K562 (cell line): ENCODE measurements around the gene CACNA2D3. TPM values are rescaled to one million over a fixed set of nuclear protein-coding genes. Genes with fewer than 3 reads are reported as not detected.

ENCODE experiments used
- ATAC-seq: fragments of 200-7000 bp; cut with Tn5 transposase; 3 replicates; pipeline ENCODE4 v1.9.1; 2020; ENCODE audit warnings: moderate library complexity
- BruUV-seq: library from RNA; stranded (reverse); fragments of 400-500 nt; replicated peaks from 2 replicates; lab custom pipeline; 2021; lab: Mats Ljungman, UMichigan
- CTCF ChIA-PET: fragments of 300-600 bp; formaldehyde crosslinking; extraction: SDS; loops from one replicate; lab custom pipeline; 2021; ENCODE audit warnings: low intra/inter-chr PET ratio; lab: Yijun Ruan, JAX
- POLR2A ChIA-PET: fragments of 300-600, 350-650 bp; sonication (Branson Sonifier 250); formaldehyde crosslinking; extraction: SDS; loops from one replicate; lab custom pipeline; 2021; ENCODE audit warnings: antibody characterized with exemption, inconsistent platforms; lab: Yijun Ruan, JAX
- DNase-seq, 4 experiments: peaks; one replicate each; pipeline versions ENCODE4 v3.0.0 to v3.0.0-alpha.2; 2011 to 2018; ENCODE audit warnings: low spot score in 3 of 4, mixed read lengths in 3 of 4; ENCODE audit errors: extremely low read depth in 1 of 4
- FAIRE-seq: peaks from 2 replicates; lab custom pipeline; 2011; peaks lifted over from hg19 to GRCh38; lab: Jason Lieb, UNC
- H2AFZ ChIP-seq: 2 replicates; pipeline ENCODE4 v1.6.0; 2011; ENCODE audit warnings: low read depth, low read length, control low read depth, inconsistent platforms
- H3K27ac ChIP-seq: fragments of 200-600 bp; 3 replicates; pipeline ENCODE4 v1.8.0; 2011; ENCODE audit warnings: low read depth, mild to moderate bottlenecking, control low read depth, inconsistent platforms, low read length, moderate library complexity, mixed read lengths; ENCODE audit errors: extremely low read depth
- H3K27me3 ChIP-seq, 2 experiments: fragments of 300-600 bp in 1 of 2; 2 replicates in 1 of 2; 3 replicates in 1 of 2; pipeline versions ENCODE4 v1.6.0 to v1.8.0; 2011; ENCODE audit warnings: inconsistent platforms in 2 of 2, low read length in 2 of 2, mild to moderate bottlenecking in 1 of 2, mixed read lengths in 1 of 2, moderate library complexity in 1 of 2; ENCODE audit not compliant: control insufficient read depth in 2 of 2, insufficient read depth in 2 of 2
- H3K36me3 ChIP-seq: fragments of 300-600 bp; 3 replicates; pipeline ENCODE4 v1.8.0; 2011; ENCODE audit warnings: mild to moderate bottlenecking, low read length, inconsistent platforms; ENCODE audit not compliant: control insufficient read depth, insufficient read depth
- H3K4me1 ChIP-seq, 2 experiments: fragments of 200-600 bp in 1 of 2; replicated peaks in 1 of 2; 2 replicates in 1 of 2; 3 replicates in 1 of 2; pipeline versions ENCODE4 v1.5.1 to v1.8.0; 2011; ENCODE audit warnings: inconsistent platforms in 2 of 2, low read length in 2 of 2, mild to moderate bottlenecking in 1 of 2, mixed read lengths in 1 of 2, moderate library complexity in 1 of 2; ENCODE audit not compliant: control insufficient read depth in 2 of 2, insufficient read depth in 2 of 2
- H3K4me2 ChIP-seq: 2 replicates; pipeline ENCODE4 v1.6.1; 2011; ENCODE audit warnings: low read length, control low read depth, inconsistent platforms, mixed read lengths; ENCODE audit not compliant: insufficient read depth
- H3K4me3 ChIP-seq: fragments of 200-600 bp; sonication (generic), shearing (Covaris generic); 2 replicates; pipeline ENCODE4 v1.5.1; 2016; ENCODE audit warnings: control low read depth, inconsistent platforms
- H3K79me2 ChIP-seq: fragments of 200-600 bp; 3 replicates; pipeline ENCODE4 v1.8.0; 2011; ENCODE audit warnings: low read length, inconsistent platforms; ENCODE audit not compliant: control insufficient read depth, insufficient read depth
- H3K9ac ChIP-seq, 2 experiments: 2 replicates each; pipeline versions ENCODE4 v1.6.0 to v1.6.1; 2011; ENCODE audit warnings: low read depth in 2 of 2, low read length in 2 of 2, control low read depth in 1 of 2, inconsistent platforms in 1 of 2, mild to moderate bottlenecking in 1 of 2, mixed read lengths in 1 of 2; ENCODE audit not compliant: insufficient read depth in 1 of 2
- H3K9me1 ChIP-seq: one replicate; pipeline ENCODE4 v1.6.0; 2011; ENCODE audit warnings: inconsistent platforms, mild to moderate bottlenecking, low read length, moderate library complexity; ENCODE audit not compliant: control insufficient read depth, insufficient read depth
- H3K9me3 ChIP-seq: replicated peaks from 2 replicates; pipeline ENCODE4 v1.5.1; 2011; ENCODE audit warnings: low read depth, low read length, inconsistent platforms; ENCODE audit not compliant: control insufficient read depth, insufficient read depth
- H4K20me1 ChIP-seq: replicated peaks from 2 replicates; pipeline ENCODE4 v1.6.1; 2011; ENCODE audit warnings: low read length, inconsistent platforms, mixed read lengths; ENCODE audit not compliant: control insufficient read depth, insufficient read depth
- CBX8 ChIP-seq: fragments of 200-600 bp; sonication (generic); IDR thresholded peaks from 2 replicates; pipeline ENCODE4 v1.6.1; 2012; ENCODE audit warnings: borderline replicate concordance, mixed run types, low read depth, mild to moderate bottlenecking, moderate library complexity, mixed read lengths, low read length, control low read depth, inconsistent platforms; ENCODE audit not compliant: poor library complexity, severe bottlenecking; ENCODE audit errors: extremely low read depth
- EWSR1 ChIP-seq: fragments of 450-650 bp; IDR thresholded peaks from 2 replicates; pipeline ENCODE4 v1.6.1; 2018; ENCODE audit warnings: borderline replicate concordance, mild to moderate bottlenecking, low read depth, moderate library complexity; ENCODE audit not compliant: partially characterized antibody
- GTF2F1 ChIP-seq: IDR thresholded peaks from 2 replicates; pipeline ENCODE4 v1.6.1; 2011; ENCODE audit warnings: low read depth, low read length, improper control_type of control experiment
- HDGF ChIP-seq: fragments of 450-650 bp; IDR thresholded peaks from 2 replicates; pipeline ENCODE4 v1.6.1; 2016
- NONO ChIP-seq, 2 experiments: fragments of 200-400 bp in 1 of 2; fragments of 450-650 bp in 1 of 2; formaldehyde crosslinking in 1 of 2; IDR thresholded peaks; 2 replicates each; pipeline ENCODE4 v1.6.1; 2017; ENCODE audit warnings: low read depth in 2 of 2, mild to moderate bottlenecking in 2 of 2, moderate library complexity in 2 of 2, low read length in 1 of 2
- WGBS: fragments of 100-300 bp; shearing (Covaris generic); methylation state at CpG from one replicate; pipeline ENCODE4 v1.1.6; 2016; ENCODE audit warnings: low coverage, mixed read lengths; ENCODE audit not compliant: insufficient coverage; ENCODE audit errors: missing lambda C conversion rate; 5-methylcytosine and 5-hydroxymethylcytosine counted together
- in situ Hi-C: fragments of 300-500 bp; cut with MboI; formaldehyde crosslinking; loops from 4 replicates; pipeline ENCODE4 v1.15.0; 2018; ENCODE audit warnings: inconsistent platforms, mixed read lengths
- intact Hi-C: fragments of 100-400 bp; cut with micrococcal nuclease; formaldehyde crosslinking; loops from 2 replicates; pipeline ENCODE4 v1.14.2; 2022
- polyA plus RNA-seq, 8 experiments: library from polyadenylated mRNA; depleted of rRNA in 4 of 8; stranded (reverse) in 5 of 8; unstranded in 3 of 8; fragments of >200 nt; fragmentation: Nextera tagmentation in 2 of 8; fragmentation: Illumina TruSeq in 1 of 8; extraction: Ambion mirVana in 2 of 8; extraction: Trizol in 1 of 8; gene quantifications; 2 replicates each; pipeline versions ENCODE4 v1.2.1 to v1.2.3, GENCODE V29; 2011 to 2014; ENCODE audit warnings: inconsistent platforms in 1 of 8, missing spikeins in 1 of 8
- total RNA-seq, 7 experiments: library from RNA; depleted of rRNA in 6 of 7; stranded (reverse); fragments of >200 nt in 6 of 7; fragmentation: Illumina TruSeq in 2 of 7; extraction: Trizol in 2 of 7; gene quantifications; 2 replicates each; pipeline versions ENCODE4 v1.2.1 to v1.2.3, GENCODE V29; 2011 to 2021; ENCODE audit warnings: low replicate concordance in 1 of 7
- TF ChIP-seq, protein P1 (sequence below): fragments of 250-450 bp; sonication (Bioruptor Pico); IDR thresholded peaks from 2 replicates; pipeline ENCODE4 v1.5.0; 2020; ENCODE audit warnings: mild to moderate bottlenecking
- TF ChIP-seq, protein P2 (sequence below), 3 experiments: IDR thresholded peaks in 2 of 3; conservative IDR thresholded peaks in 1 of 3; 2 replicates each; pipeline ENCODE4 v1.5.1; 2011 to 2012; ENCODE audit warnings: low read length in 3 of 3, mild to moderate bottlenecking in 3 of 3, control low read depth in 2 of 3, improper control_type of control experiment in 1 of 3, inconsistent platforms in 1 of 3, low read depth in 1 of 3, mixed read lengths in 1 of 3, moderate library complexity in 1 of 3; ENCODE audit not compliant: insufficient read depth in 2 of 3

CACNA2D3 gene
- total and polyA plus RNA-seq, 9 of the 15 experiments (the other 6 are each of a cell fraction or from before 2014, with no cell fraction given), result 0.01 TPM; not detected in 8

DNA sequence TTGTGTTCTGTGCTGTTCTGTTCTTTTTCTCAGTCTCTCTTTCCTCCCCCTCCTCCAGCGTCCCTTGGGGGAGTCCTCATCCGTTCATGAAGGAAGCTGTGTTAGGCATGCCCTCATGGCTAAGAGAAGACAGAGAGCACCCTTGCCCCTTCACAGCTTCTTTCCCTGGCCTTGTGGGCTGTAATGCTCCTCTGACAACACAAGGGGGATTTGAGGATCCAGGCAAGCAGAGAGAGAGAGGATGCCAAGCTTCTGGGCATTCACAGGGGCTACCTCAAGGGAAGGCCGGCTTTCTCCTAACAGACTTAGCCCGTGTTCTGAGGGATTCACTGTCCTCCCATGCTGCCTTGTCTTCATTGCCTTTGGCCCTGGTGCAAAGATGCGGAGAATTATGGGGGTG is 416.0 kb downstream of the CACNA2D3 start:
- TF ChIP-seq, protein P1, sequence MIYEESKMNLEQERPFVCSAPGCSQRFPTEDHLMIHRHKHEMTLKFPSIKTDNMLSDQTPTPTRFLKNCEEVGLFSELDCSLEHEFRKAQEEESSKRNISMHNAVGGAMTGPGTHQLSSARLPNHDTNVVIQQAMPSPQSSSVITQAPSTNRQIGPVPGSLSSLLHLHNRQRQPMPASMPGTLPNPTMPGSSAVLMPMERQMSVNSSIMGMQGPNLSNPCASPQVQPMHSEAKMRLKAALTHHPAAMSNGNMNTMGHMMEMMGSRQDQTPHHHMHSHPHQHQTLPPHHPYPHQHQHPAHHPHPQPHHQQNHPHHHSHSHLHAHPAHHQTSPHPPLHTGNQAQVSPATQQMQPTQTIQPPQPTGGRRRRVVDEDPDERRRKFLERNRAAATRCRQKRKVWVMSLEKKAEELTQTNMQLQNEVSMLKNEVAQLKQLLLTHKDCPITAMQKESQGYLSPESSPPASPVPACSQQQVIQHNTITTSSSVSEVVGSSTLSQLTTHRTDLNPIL (CRISPR knock-in tag), result no peak
- no peak for TF ChIP-seq HDGF
- no peak for TF ChIP-seq EWSR1
- no peak for TF ChIP-seq NONO (IDR thresholded peaks at IDR 0.05; ENCODE audit: low read depth in 2 of 2, low read length in 1 of 2)
- TF ChIP-seq CBX8, result no peak
- TF ChIP-seq, protein P2, sequence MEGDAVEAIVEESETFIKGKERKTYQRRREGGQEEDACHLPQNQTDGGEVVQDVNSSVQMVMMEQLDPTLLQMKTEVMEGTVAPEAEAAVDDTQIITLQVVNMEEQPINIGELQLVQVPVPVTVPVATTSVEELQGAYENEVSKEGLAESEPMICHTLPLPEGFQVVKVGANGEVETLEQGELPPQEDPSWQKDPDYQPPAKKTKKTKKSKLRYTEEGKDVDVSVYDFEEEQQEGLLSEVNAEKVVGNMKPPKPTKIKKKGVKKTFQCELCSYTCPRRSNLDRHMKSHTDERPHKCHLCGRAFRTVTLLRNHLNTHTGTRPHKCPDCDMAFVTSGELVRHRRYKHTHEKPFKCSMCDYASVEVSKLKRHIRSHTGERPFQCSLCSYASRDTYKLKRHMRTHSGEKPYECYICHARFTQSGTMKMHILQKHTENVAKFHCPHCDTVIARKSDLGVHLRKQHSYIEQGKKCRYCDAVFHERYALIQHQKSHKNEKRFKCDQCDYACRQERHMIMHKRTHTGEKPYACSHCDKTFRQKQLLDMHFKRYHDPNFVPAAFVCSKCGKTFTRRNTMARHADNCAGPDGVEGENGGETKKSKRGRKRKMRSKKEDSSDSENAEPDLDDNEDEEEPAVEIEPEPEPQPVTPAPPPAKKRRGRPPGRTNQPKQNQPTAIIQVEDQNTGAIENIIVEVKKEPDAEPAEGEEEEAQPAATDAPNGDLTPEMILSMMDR (IDR thresholded peaks at IDR 0.05 in 2 of 3, conservative IDR thresholded peaks at IDR 0.05 in 1 of 3; ENCODE audit: insufficient read depth in 2 of 3, low read depth in 1 of 3, low read length in 3 of 3), result 0 out of 6 replicates have a peak, but pooled peaks of 1 of the 3 experiments have one; percentile 14
- TF ChIP-seq GTF2F1, result no peak
- WGBS, result 0% methylated on average over 5 of the region's 5 CpGs
- CTCF ChIA-PET, result no interaction called here

More for the DNA sequence above, 416.0 kb downstream of the CACNA2D3 start:
- H3K79me2 ChIP-seq, result no peaks in the 10 kb centered on the region
- intact Hi-C loops, result no loop called here
- H3K9me1 ChIP-seq, result no peaks in the 10 kb centered on the region
- H3K9me3 ChIP-seq, result no peaks in the 10 kb centered on the region
- POLR2A ChIA-PET, result no interaction called here
- H3K27me3 ChIP-seq, result no peaks in the 10 kb centered on the region
- no peak overlapping the region for H3K9ac ChIP-seq
- H3K36me3 ChIP-seq, result no peaks in the 10 kb centered on the region
- ATAC-seq (no peak), FAIRE-seq (no peak), DNase-seq (no peak)
- no peak overlapping the region for H3K4me2 ChIP-seq
- H3K4me3 ChIP-seq, result no peak overlapping the region
- no peak overlapping the region for H3K27ac ChIP-seq
- BruUV-seq, result no TSS peak
- no peaks in the 10 kb centered on the region; the same call in 1 of the 2 replicates for H4K20me1 ChIP-seq
- no peaks in the 10 kb centered on the region for H3K4me1 ChIP-seq
- in situ Hi-C loops, result no loop called here
- no peak overlapping the region for H2AFZ ChIP-seq
